Measurements from ENCODE around the gene DDC.
A peak's percentile ranks its signal among the peaks of the same experiment; 100 is the strongest.

- TF ChIP-seq CTCF (IDR thresholded peaks at IDR 0.05) (peak in 6 of 7 experiments; percentile 6 to 31 (median 20)), POLR2A (IDR thresholded peaks at IDR 0.05) (no peak)
Observed at GRCh38 chr7:50588937-50589336, 23.7 kb upstream of the DDC start.
